ENCODE measurements around the gene CCDC27. TPM values are rescaled to one million over a fixed set of nuclear protein-coding genes. Genes with fewer than 3 reads are reported as not detected.

The CCDC27 gene
- total RNA-seq, 6 donors from 2014 or later, result not detected

DNA sequence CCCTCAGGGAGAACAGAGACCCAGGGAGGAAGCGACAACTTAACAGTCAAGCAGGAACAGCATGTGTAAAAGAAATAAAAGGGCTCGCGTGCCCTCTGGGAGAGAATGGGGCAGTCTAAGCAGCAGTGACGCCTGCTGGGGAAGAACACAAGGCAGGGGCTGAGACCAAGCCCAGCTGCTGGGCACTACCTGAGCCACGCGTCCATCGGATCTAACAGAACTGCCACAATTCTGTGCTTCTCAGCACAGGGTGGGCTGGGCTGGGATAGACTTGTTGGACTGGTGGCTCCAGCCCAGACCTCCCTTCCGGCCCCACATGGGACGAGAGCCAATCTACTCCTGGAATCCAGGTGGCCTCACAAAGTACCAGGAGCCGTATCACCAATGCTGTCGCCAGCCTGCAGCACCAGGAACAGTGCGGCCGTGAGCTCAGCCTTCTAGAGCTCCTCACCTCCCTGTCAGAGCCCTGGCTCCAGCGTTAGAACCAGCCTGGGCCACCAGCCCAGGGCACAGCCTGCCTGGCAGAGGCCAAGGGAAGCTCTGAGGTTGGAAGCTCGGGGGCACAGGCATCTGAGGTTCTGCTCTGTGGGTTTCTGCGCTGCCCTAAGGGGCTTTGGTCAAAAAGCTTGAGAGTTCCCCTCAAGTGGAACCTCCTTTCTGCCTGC lies 36.6 kb downstream of the CCDC27 start:
- Histone ChIP-seq H3K9me3 (no peaks in the 10 kb centered on the region), H3K4me1 (peaks cover 6 to 34% (median 10%) of the 10 kb centered on the region in 4 donors), H3K27me3 (no peaks in the 10 kb centered on the region), H3K27ac (no peak overlapping the region), H3K4me3 (no peak overlapping the region), H3K36me3 (peaks cover 10 to 69% (median 31%) of the 10 kb centered on the region in 4 donors)
- TF ChIP-seq, protein P1, sequence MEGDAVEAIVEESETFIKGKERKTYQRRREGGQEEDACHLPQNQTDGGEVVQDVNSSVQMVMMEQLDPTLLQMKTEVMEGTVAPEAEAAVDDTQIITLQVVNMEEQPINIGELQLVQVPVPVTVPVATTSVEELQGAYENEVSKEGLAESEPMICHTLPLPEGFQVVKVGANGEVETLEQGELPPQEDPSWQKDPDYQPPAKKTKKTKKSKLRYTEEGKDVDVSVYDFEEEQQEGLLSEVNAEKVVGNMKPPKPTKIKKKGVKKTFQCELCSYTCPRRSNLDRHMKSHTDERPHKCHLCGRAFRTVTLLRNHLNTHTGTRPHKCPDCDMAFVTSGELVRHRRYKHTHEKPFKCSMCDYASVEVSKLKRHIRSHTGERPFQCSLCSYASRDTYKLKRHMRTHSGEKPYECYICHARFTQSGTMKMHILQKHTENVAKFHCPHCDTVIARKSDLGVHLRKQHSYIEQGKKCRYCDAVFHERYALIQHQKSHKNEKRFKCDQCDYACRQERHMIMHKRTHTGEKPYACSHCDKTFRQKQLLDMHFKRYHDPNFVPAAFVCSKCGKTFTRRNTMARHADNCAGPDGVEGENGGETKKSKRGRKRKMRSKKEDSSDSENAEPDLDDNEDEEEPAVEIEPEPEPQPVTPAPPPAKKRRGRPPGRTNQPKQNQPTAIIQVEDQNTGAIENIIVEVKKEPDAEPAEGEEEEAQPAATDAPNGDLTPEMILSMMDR (IDR thresholded peaks at IDR 0.05), result no peak
- TF ChIP-seq POLR2AphosphoS5 (IDR thresholded peaks at IDR 0.05), result no peak
- no peak for TF ChIP-seq POLR2A (IDR thresholded peaks at IDR 0.05)
- TF ChIP-seq EP300 (IDR thresholded peaks at IDR 0.05), result no peak
- ATAC-seq (ENCODE audit: low FRiP score in 2 of 2), result no peak
- no peak for DNase-seq
- WGBS, 2 donors, result 86 to 96% methylated on average over 7 to 14 of the region's 16 CpGs

DNA sequence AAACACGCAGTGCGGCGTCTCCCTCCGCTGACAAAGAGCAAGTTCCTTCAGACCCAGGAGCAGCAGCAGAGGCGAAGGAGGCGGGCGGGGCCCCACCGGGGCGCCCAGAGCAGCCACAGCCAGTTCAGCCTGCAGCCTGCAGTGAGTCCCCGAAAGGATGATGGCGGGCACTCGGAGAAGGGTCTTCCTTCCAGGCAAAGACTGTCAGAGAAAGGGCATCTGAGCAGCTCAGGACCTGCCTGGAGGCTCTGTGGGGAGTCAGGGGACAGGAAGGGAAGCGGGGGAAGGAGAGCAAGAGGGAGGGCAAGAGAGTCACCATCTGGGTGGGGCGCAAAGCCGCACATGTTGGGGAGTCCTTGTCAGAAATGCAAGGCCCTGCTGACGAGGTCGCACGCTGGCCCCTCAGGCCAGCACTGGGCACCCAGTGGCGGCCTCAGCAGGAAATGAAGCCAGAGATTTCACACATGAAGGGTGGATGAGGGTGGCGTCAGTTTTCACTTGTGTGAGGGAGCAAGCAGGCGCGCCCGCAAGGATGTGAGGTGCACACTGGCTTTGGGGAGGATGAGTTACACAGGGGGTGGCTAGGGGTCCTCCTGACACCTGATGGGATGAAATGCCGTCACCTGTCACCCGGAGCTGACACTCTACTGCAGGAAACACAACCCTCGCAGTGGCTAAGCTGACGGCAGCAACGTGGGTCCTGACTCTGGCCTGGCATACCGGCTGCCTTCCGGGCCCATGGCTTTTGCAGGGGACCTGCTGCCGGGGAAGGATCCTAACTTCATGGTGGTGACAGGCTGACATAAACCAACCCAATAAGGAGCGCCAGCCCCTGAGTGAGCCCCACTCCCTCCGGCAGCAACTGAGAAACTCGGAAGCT lies 37.4 kb downstream of the CCDC27 start:
- TF ChIP-seq POLR2A (IDR thresholded peaks at IDR 0.05) (no peak), POLR2AphosphoS5 (IDR thresholded peaks at IDR 0.05) (no peak), EP300 (IDR thresholded peaks at IDR 0.05) (no peak)
- TF ChIP-seq, protein P1 (IDR thresholded peaks at IDR 0.05), result no peak
- ATAC-seq (ENCODE audit: low FRiP score in 2 of 2), result no peak
- no peak for DNase-seq
- Histone ChIP-seq H3K27ac (no peak overlapping the region), H3K4me1 (peaks cover 14 to 42% (median 17%) of the 10 kb centered on the region in 4 donors), H3K27me3 (no peaks in the 10 kb centered on the region), H3K4me3 (no peak overlapping the region), H3K9me3 (no peaks in the 10 kb centered on the region), H3K36me3 (peaks cover 5 to 61% (median 23%) of the 10 kb centered on the region in 4 donors)
- 88 to 91% methylated on average over 17 to 34 of the region's 34 CpGs for WGBS, 2 donors

DNA sequence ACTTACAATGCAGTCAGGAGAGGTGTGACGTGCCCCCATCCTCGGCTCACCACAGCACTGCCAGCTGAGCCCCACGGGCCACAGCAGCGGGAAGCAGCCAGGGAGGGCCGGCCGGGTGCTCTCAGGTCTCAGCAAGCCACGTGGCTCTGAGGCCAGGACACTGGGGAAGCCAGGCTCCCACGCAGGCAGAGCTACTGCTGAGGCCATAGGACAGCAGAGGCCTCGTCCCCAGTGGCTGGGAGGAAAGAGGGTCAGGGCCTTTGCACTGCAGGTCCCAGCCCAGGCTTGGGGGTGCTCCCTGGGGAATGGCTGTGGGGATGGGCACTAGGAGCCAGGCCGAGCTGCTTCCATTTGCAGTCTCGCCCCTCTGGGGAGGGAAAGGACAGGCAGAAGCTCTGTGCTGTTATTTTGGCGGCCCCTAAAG lies 38.3 kb downstream of the CCDC27 start:
- WGBS, 2 donors, result 87 to 100% methylated on average over 1 to 12 of the region's 12 CpGs
- no peak overlapping the region for H3K27ac ChIP-seq
- no peak overlapping the region for H3K4me3 ChIP-seq
- ATAC-seq (ENCODE audit: low FRiP score in 2 of 2), result no peak
- H3K36me3 ChIP-seq, result peaks cover 0 to 52% (median 16%) of the 10 kb centered on the region in 4 donors
- no peaks in the 10 kb centered on the region for H3K27me3 ChIP-seq
- no peaks in the 10 kb centered on the region for H3K9me3 ChIP-seq
- DNase-seq, result no peak
- TF ChIP-seq, protein P1 (IDR thresholded peaks at IDR 0.05), result no peak
- TF ChIP-seq POLR2A (IDR thresholded peaks at IDR 0.05) (no peak), POLR2AphosphoS5 (IDR thresholded peaks at IDR 0.05) (no peak), EP300 (IDR thresholded peaks at IDR 0.05) (no peak)
- peaks cover 23 to 51% (median 26%) of the 10 kb centered on the region in 4 donors for H3K4me1 ChIP-seq

DNA sequence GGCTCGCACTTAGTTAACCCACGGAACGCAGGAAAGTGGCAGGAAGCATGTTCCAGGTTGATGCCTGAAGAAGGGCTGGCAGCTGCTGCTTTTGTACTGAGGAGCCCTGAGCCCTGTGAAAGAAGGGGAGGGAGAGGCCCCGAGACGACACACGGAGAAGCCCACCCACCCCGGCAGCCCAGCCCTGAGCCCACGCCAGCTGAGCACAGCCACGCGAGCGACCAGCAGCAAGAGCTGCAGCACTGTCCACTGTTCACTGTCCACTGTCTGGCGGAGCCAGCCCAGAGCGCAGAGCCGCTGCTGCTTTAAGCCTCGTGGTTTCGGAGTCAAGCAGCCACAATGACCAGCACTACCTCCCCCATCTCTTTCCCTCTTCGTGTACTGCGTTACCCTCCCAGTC lies 38.7 kb downstream of the CCDC27 start:
- H3K4me3 ChIP-seq, result no peak overlapping the region
- TF ChIP-seq POLR2AphosphoS5 (IDR thresholded peaks at IDR 0.05), result no peak
- TF ChIP-seq POLR2A (IDR thresholded peaks at IDR 0.05), result no peak
- TF ChIP-seq EP300 (IDR thresholded peaks at IDR 0.05), result no peak
- TF ChIP-seq, protein P1 (IDR thresholded peaks at IDR 0.05), result no peak
- no peaks in the 10 kb centered on the region for H3K27me3 ChIP-seq
- no peak for DNase-seq
- no peak for ATAC-seq (ENCODE audit: low FRiP score in 2 of 2)
- 87 to 90% methylated on average over 8 to 18 of the region's 18 CpGs for WGBS, 2 donors
- peaks cover 0 to 48% (median 14%) of the 10 kb centered on the region in 4 donors for H3K36me3 ChIP-seq
- no peak overlapping the region for H3K27ac ChIP-seq
- H3K4me1 ChIP-seq, result peaks cover 24 to 55% (median 28%) of the 10 kb centered on the region in 4 donors
- H3K9me3 ChIP-seq, result no peaks in the 10 kb centered on the region
